IPS-18c (cell line): ENCODE measurements around the gene KNOP1.
"Not testable (repeated sequence)": the region's sequence is repeated elsewhere in the genome, so short reads cannot be mapped to it uniquely, and the experiment has no call there.

ENCODE experiments used
- H3K4me3 ChIP-seq: 2 replicates; pipeline ENCODE4 v1.7.0; 2013; ENCODE audit warnings: low read depth, mild to moderate bottlenecking, low read length, moderate library complexity; ENCODE audit not compliant: insufficient read depth
- H3K9me3 ChIP-seq: one replicate; pipeline ENCODE4 v1.6.1; 2013; ENCODE audit warnings: mild to moderate bottlenecking, low read length, moderate library complexity; ENCODE audit not compliant: control insufficient read depth, insufficient read depth

The KNOP1 gene

DNA sequence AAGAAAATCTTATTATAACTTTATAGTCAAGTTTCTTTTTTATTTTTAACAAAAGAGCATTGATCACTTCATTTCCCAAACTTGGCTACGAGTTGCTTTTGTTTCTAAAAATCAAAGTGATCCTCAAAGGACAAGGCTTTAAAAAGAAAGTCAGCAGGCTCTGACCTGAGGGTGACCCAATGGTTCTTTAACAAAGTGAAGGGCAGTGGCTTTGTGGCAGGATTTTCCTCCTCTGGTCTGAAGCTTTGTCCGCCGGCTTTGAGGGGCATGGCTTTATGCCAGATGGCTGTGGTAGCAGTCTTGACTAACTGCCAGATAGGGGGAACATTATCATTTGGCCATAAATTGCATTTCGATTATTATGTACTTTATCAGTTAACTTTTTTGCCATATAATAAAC is 28.5 kb upstream of the KNOP1 start:
- H3K4me3 ChIP-seq, result no peak overlapping the region
- no peaks in the 10 kb centered on the region for H3K9me3 ChIP-seq

DNA sequence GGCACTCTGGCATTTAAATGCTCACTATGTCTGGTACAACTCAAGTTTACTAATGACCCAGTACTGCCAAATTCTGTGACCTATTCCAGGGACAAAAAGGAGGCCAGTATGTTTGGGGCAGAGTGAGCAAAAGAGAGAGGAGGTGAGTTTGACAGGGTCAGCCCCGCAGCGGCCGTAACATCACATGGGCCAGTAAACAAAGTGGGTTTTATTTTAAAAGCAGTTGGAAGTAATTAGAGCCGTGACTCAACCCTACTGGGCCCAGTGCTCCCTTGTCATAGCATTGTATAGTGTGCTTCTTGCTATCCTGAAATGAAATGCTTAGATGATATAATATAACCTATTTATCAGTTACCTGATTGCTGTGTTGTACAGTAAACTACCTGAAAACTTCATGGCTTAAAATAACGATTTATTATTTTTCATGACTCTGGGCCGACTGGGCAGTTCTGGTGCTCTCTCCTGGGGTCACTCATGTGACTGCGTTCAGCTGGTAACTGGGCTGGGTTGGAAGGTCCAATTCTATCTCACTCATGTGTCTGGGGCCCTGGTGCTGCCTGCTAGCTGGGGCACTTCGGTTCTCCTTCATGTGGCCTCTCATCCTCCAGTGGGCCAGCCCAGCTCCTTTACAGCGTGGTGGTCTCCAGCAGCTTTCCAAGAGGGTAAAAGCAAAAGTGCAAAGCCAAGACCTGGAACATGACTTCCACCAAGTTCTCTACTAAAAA is 27.4 kb upstream of the KNOP1 start:
- Histone ChIP-seq H3K4me3 (no peak overlapping the region), H3K9me3 (no peaks in the 10 kb centered on the region)

DNA sequence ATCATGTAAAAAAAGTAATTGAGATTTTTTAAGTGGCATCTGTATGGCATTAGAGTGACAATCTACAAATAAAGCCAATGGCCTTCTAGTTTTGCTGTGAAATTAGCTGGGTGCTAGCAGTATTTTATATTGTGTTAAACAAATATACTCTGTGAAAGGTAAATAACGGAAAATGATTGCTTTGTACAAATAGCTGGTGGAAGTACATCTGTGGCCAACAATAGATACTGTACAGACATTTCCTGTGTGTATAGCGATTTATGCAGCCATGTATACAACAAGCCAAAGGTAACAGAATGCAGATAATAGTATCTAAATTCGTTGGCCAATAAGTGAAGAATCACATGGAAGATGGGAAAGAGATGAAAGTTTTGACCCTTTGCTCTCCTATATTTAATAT is 26.6 kb upstream of the KNOP1 start:
- Histone ChIP-seq H3K4me3 (no peak overlapping the region), H3K9me3 (no peaks in the 10 kb centered on the region)

DNA sequence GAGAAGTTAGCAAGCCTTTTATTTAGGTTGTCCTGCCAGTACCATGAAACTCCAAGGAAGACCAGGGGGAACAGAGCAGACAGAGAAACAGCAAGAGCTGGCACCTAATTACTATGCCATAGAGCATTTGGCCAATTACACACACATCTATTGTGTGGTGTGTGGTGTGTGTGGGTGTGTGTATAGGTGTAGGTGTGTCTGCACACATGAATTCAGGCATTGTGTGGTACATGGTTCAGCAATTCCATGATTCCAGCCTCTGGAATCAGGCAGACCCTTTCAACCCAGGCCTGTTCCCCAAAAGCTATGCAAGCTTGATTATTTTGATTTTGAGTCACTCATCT is 25.8 kb upstream of the KNOP1 start:
- Histone ChIP-seq H3K9me3 (no peaks in the 10 kb centered on the region), H3K4me3 (no peak overlapping the region)

DNA sequence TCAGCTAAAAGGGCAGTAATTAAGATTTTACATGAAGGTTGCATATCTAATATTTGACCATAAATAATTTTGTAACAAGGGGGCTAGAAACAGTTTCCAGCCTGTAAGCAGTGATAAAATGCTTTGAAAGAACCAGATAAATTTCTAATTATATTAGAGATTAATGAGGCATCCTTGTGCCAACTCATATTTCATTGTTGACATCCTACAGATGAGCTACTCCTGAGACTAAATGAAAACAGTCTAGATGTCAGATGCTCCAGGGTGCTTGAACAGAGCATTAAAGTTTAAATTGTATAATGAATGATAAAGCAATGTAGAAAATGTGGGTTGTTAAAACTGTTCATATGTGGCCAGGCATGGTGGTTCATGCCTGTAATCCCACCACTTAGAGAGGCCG is 23.3 kb upstream of the KNOP1 start:
- Histone ChIP-seq H3K4me3 (no peak overlapping the region), H3K9me3 (no peaks in the 10 kb centered on the region)

DNA sequence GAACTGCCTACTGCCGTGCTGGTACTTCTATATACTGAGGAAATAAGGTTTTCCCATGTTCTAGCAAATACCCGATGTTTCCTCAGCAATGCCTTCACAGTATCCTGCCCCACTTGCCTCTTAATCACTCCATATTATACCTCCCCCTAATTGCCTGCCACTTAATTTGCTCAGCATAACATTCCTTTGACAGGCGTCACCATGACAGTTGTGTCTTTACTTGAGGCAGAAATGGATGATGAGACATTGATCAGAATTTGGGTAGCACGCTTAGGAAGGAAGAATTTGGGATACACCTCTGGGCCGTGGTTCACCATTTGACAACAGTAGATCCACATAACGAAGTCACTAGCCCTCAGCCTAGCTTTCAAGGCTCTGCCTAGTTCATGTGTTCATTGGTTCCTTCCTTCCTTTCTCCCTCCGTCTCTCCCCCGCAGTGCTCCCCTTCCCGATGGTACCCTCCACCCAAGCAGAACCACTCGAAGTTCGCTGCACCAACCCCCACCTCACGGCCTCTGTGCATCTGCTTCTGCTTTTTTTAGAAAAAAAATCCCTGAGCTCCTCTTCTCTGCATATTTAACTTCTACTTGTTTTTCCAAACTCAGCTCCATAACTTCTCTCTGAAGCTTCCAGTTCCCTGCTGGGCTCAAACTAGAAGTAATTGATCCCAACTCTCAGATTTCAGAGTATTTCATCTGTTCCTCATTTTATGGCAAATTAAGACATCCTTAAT is 19.4 kb upstream of the KNOP1 start:
- Histone ChIP-seq H3K9me3 (peaks cover 2% of the 10 kb centered on the region), H3K4me3 (no peak overlapping the region)

DNA sequence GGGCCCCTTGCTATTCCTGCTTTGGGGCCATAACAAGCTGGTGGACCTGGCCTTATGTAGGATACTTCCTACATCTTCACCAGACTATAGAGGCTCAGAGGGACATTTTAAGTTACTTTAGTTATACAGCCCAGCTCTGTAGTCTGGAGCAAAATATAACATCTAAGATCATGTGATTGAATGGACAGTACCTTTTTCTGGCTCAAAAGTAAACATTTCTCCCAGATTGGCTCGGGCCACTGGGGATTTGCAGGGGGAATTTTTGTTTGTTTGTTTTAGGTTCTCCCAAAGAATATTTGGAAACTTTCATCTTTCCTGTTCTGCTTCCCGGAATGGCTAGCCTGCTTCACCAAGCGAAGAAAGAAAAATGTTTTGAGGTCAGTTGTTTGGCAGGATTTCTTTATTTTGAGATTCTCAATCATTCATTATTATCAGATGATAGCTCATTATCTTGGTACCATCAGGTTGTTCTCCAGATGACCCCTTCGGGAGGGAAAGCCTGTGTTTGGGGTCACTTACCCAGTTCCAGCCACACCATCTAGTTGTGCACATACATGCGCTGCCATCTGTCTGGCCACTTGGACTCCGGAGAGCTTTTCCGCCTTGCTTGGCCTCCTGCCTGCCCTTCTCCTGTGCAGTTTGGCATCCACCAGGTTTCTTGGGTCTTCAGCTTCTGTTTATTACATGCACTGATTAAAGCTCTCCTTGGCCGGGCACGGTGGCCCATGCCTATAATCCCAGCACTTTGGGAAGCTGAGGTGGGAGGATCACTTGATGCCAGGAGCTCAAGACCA is 17.2 kb upstream of the KNOP1 start:
- Histone ChIP-seq H3K4me3 (no peak overlapping the region), H3K9me3 (peaks cover 2% of the 10 kb centered on the region)

DNA sequence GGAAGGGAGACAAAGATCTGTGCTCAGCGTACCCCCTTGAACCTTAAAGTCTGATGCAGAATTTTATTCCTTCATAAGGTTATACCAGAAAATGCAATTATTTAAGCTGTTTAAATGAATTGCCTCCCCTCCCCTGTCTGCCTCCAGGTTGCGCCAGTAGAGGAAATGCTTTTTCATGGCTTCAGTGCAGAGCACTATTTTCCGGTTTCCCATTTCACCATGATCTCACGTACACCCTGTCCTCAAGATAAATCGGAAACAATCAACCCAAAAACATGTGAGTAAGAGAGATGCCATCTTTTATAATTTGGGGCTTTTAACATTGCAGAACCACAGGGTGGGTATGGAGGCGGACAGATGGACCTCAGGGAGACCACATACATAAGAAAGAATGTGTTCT is 15.5 kb upstream of the KNOP1 start:
- no peak overlapping the region for H3K4me3 ChIP-seq

DNA sequence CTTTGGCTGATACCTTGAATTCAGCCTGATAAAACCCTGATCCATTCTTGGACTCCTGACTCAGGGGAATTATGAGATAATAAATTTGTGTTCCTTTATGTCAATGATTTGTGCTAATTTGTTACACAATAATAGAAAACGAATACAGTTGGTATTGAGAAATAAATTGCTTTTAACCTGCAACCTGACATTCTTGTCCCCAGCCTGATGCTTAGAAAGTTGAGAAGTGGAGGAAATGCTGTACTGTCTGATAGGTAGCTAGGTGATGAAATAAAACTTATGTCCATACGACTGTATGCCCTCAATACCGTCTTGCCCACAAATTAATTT is 10.6 kb upstream of the KNOP1 start:
- H3K9me3 ChIP-seq, result peaks cover 2% of the 10 kb centered on the region
- no peak overlapping the region for H3K4me3 ChIP-seq

More for the DNA sequence above, 15.5 kb upstream of the KNOP1 start:
- peaks cover 2% of the 10 kb centered on the region for H3K9me3 ChIP-seq

DNA sequence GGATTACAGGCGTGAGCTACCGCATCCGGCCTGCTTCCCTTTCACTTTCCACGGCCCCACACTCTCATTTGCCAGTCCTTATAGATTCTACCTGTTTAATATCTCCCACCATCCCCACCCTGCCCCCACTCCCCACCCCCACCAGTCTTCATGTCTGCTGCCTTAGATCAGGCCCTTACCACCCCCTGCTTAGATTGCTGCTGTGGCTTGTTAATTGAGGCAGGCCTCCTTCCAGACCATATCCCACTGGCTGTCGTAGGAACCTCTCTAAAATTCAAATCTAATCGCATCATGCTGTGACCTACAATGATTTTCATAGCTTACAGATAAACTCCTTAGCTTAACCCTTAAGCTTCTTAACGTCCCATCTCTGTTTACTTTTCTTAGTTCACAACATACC is 5.0 kb upstream of the KNOP1 start:
- no peaks in the 10 kb centered on the region for H3K9me3 ChIP-seq
- no peak overlapping the region for H3K4me3 ChIP-seq

DNA sequence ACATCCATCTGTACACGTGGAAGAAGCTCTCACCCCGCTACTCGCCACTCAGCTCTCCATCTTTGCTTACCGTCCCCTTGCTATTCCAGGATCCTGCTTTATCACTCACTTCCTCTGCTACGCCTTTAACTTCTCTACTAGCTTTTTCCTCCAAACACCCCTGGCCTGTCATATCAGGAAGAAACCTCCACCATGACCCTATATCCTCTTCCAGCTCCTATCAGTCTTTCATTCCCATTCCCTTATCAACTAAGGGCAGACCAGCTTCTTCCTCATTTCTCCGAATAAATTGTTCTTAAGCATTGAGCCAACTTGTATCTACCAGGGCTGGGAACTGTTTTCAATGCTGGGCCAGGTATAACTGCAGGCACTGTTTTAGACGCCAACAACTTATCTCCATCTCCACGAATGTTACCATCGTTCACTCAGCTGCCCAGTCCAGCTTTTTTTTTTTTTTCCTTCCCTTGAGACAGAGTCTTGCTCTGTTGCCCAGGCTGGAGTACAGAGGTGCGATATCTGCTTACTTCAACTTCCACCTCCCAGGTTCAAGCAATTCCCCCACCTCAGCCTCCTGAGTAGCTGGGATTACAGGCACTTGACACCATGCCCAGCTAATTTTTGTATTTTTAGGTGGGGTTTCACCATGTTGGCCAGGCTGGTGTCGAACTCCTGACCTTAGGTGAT is 4.4 kb upstream of the KNOP1 start:
- H3K9me3 ChIP-seq, result no peaks in the 10 kb centered on the region
- H3K4me3 ChIP-seq, result no peak overlapping the region

DNA sequence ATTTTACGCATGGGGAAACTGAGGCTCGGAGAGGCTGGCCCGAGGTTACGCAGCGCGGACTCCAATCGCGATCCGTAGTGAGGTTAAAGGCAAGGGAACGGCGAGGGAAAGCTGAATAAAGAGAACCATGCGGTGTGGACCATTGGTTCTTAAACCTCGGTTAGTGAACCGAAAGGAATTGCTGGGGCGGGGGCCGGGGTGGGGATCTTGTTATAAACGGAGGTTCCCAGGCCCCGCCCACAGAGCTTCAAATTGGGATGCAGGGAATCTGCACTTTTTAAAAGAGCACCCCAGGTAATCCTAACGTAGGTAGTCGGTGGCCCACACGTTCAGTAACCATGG is 568 bp upstream of the KNOP1 start:
- Histone ChIP-seq H3K9me3 (no peaks in the 10 kb centered on the region), H3K4me3 (peak overlapping the region; percentile 72)

DNA sequence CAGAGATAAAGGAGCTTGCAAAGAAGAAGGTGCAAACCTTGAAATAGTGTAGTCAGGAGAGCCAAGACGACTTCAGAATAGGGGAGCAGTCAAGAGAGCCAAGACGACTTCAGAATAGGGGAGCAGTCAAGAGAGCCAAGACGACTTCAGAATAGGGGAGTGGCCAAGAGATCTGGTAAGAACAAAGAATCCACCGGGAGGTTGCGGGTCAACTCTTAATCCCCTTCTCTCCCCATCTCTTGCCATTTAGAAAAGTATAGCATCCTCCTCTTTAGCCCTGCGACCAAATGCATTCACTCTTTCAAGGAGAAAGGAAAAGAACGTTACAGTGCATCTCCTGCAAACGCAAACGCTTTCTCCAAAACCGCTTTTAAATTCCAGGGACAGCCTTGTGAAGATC is 713 bp downstream of the KNOP1 start:
- Histone ChIP-seq H3K9me3 (no peaks in the 10 kb centered on the region), H3K4me3 (peak overlapping the region; percentile 72)

DNA sequence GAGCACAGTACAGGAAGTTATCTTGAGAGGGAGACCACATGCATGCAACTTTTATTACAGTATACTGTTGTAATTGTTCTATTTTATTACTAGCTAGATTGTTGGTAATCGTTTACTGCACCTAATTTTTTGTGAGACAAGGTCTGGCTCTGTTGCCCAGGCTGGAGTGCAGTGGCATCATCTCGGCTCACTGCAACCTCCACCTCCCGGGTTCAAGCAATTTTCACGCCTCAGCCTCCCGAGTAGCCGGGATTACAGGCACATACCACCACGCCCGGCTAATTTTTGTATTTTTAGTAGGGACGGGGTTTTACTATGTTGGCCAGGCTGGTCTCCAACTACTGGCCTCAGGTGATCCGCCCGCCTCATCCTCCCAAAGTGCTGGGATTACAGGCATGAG is 1.3 kb downstream of the KNOP1 start:
- H3K4me3 ChIP-seq, result peak overlapping the region; percentile 72
- H3K9me3 ChIP-seq, result not testable (repeated sequence)

DNA sequence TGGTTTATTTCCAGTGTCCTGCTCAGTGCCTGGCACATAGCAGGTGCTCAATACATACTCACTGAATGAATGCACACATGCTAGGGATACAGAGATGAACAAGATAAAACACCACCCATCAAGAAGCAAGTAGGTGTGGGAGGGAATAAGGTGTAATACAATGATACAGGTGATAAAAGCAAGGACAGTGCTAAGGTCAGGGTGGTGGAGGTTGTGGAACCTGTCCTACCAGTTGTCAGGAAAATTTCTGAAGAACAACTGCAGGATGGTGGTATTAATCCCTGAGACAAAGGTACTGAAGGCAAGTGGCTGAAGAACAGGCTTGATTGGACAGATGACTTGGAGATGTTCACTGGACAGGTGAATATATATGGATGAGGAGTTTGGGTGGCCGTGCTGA is 1.8 kb downstream of the KNOP1 start:
- Histone ChIP-seq H3K9me3 (no peaks in the 10 kb centered on the region), H3K4me3 (no peak overlapping the region)

DNA sequence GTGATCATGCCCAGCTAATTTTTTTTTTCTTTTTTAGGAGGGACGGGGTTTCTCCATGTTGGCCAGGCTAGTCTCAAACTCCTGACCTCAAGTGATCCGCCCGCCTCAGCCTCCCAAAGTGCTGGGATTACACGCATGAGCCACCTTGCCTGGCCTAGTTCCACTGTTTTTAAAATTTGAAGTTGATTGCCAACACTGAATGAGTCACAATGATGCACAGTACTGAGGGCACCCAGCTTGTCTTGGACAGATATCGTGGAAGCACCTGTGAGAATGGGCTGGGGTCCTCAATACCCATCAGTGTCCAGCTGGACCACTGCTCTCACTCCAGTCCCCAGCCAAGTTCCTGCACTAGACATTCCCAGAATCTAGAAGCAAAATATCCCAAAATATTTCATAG is 2.5 kb downstream of the KNOP1 start:
- no peaks in the 10 kb centered on the region for H3K9me3 ChIP-seq

DNA sequence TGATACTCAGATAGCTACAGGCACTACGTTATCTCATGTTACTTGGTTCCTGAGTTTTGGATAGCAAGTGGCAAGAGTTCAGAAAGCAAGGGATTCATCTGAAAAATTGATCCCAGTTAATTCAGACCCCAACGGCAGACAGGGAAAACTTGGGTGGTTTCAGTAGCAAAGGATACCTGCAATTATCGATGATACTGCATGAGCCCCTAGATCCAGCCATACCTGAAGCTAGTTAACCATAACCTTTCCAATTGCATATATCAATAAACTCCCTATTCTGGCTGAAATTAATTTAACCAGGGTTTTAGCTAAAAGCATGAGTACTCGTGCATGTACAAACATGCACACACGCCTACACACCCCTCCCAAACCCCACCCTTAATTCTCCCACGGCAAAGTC is 4.3 kb downstream of the KNOP1 start:
- Histone ChIP-seq H3K4me3 (no peak overlapping the region), H3K9me3 (no peaks in the 10 kb centered on the region)

More for the DNA sequence above, 2.5 kb downstream of the KNOP1 start:
- H3K4me3 ChIP-seq, result no peak overlapping the region
